Measurements from ENCODE around the gene SUN1.
"Not testable (repeated sequence)": the region's sequence is repeated elsewhere in the genome, so short reads cannot be mapped to it uniquely, and the experiment has no call there.

Gene SUN1

GRCh38 chr7:787332-788240 lies 44.7 kb upstream of the SUN1 start:
- no peak for FAIRE-seq
- no peak for TF ChIP-seq TAF1 (IDR thresholded peaks at IDR 0.05; ENCODE audit: low read depth, low read length)
- TF ChIP-seq POU2F2 (IDR thresholded peaks at IDR 0.05; ENCODE audit: low read depth, low read length) = no peak
- no peak for TF ChIP-seq PAX5 (IDR thresholded peaks at IDR 0.05; ENCODE audit: insufficient read depth, low read length, severe bottlenecking)
- TF ChIP-seq POLR2A (IDR thresholded peaks at IDR 0.05; ENCODE audit: low read depth, low read length) = no peak
- no peak for TF ChIP-seq POLR2AphosphoS5 (IDR thresholded peaks at IDR 0.05; ENCODE audit: low read depth, low read length)
- DNase-seq (ENCODE audit: insufficient read length, low spot score) = no peak

- FAIRE-seq = no peak
- TF ChIP-seq POLR2AphosphoS5 (IDR thresholded peaks at IDR 0.05; ENCODE audit: low read depth, low read length) (no peak), POLR2A (IDR thresholded peaks at IDR 0.05; ENCODE audit: low read depth, low read length) (no peak), TAF1 (IDR thresholded peaks at IDR 0.05; ENCODE audit: low read depth, low read length) (no peak), SPI1 (IDR thresholded peaks at IDR 0.05; ENCODE audit: low read depth, low read length) (no peak), POU2F2 (IDR thresholded peaks at IDR 0.05; ENCODE audit: low read depth, low read length) (no peak), PAX5 (IDR thresholded peaks at IDR 0.05; ENCODE audit: insufficient read depth, low read length, severe bottlenecking) (no peak)
- no peak for DNase-seq (ENCODE audit: insufficient read length, low spot score)
Observed at GRCh38 chr7:791519-791918, 40.8 kb upstream of the SUN1 start.

- no peak for DNase-seq (ENCODE audit: insufficient read length, low spot score)
- TF ChIP-seq POU2F2 (IDR thresholded peaks at IDR 0.05; ENCODE audit: low read depth, low read length) = no peak
- TF ChIP-seq TAF1 (IDR thresholded peaks at IDR 0.05; ENCODE audit: low read depth, low read length) = no peak
- no peak for TF ChIP-seq POLR2A (IDR thresholded peaks at IDR 0.05; ENCODE audit: low read depth, low read length)
- no peak for TF ChIP-seq POLR2AphosphoS5 (IDR thresholded peaks at IDR 0.05; ENCODE audit: low read depth, low read length)
- TF ChIP-seq PAX5 (IDR thresholded peaks at IDR 0.05; ENCODE audit: insufficient read depth, low read length, severe bottlenecking) = no peak
- no peak for TF ChIP-seq SPI1 (IDR thresholded peaks at IDR 0.05; ENCODE audit: low read depth, low read length)
- no peak for FAIRE-seq
Observed at GRCh38 chr7:794207-794606, 38.1 kb upstream of the SUN1 start.

GRCh38 chr7:794671-795329 lies 37.5 kb upstream of the SUN1 start:
- FAIRE-seq (no peak), DNase-seq (ENCODE audit: insufficient read length, low spot score) (no peak)
- TF ChIP-seq PAX5 (IDR thresholded peaks at IDR 0.05; ENCODE audit: insufficient read depth, low read length, severe bottlenecking) (no peak), TAF1 (IDR thresholded peaks at IDR 0.05; ENCODE audit: low read depth, low read length) (no peak), POLR2AphosphoS5 (IDR thresholded peaks at IDR 0.05; ENCODE audit: low read depth, low read length) (no peak), SPI1 (IDR thresholded peaks at IDR 0.05; ENCODE audit: low read depth, low read length) (no peak), POLR2A (IDR thresholded peaks at IDR 0.05; ENCODE audit: low read depth, low read length) (no peak), POU2F2 (IDR thresholded peaks at IDR 0.05; ENCODE audit: low read depth, low read length) (no peak)

GRCh38 chr7:796434-797169 lies 35.7 kb upstream of the SUN1 start:
- FAIRE-seq = not testable (repeated sequence)

GRCh38 chr7:798921-799470 lies 33.3 kb upstream of the SUN1 start:
- TF ChIP-seq POLR2AphosphoS5 (IDR thresholded peaks at IDR 0.05; ENCODE audit: low read depth, low read length) = no peak
- no peak for TF ChIP-seq PAX5 (IDR thresholded peaks at IDR 0.05; ENCODE audit: insufficient read depth, low read length, severe bottlenecking)
- TF ChIP-seq TAF1 (IDR thresholded peaks at IDR 0.05; ENCODE audit: low read depth, low read length) = no peak
- no peak for TF ChIP-seq POU2F2 (IDR thresholded peaks at IDR 0.05; ENCODE audit: low read depth, low read length)
- no peak for TF ChIP-seq POLR2A (IDR thresholded peaks at IDR 0.05; ENCODE audit: low read depth, low read length)
- TF ChIP-seq SPI1 (IDR thresholded peaks at IDR 0.05; ENCODE audit: low read depth, low read length) = no peak
- DNase-seq (ENCODE audit: insufficient read length, low spot score) (no peak), FAIRE-seq (no peak)

More at GRCh38 chr7:796434-797169, 35.7 kb upstream of the SUN1 start:
- DNase-seq (ENCODE audit: insufficient read length, low spot score) = not testable (repeated sequence)

GRCh38 chr7:800692-801091 lies 31.6 kb upstream of the SUN1 start:
- no peak for DNase-seq (ENCODE audit: insufficient read length, low spot score)
- no peak for FAIRE-seq
- TF ChIP-seq TAF1 (IDR thresholded peaks at IDR 0.05; ENCODE audit: low read depth, low read length) (no peak), POU2F2 (IDR thresholded peaks at IDR 0.05; ENCODE audit: low read depth, low read length) (no peak), SPI1 (IDR thresholded peaks at IDR 0.05; ENCODE audit: low read depth, low read length) (no peak), POLR2AphosphoS5 (IDR thresholded peaks at IDR 0.05; ENCODE audit: low read depth, low read length) (no peak), POLR2A (IDR thresholded peaks at IDR 0.05; ENCODE audit: low read depth, low read length) (no peak), PAX5 (IDR thresholded peaks at IDR 0.05; ENCODE audit: insufficient read depth, low read length, severe bottlenecking) (no peak)

- FAIRE-seq; DNase-seq (ENCODE audit: insufficient read length, low spot score): not testable (repeated sequence)
Observed at GRCh38 chr7:801351-801750, 30.9 kb upstream of the SUN1 start.

GRCh38 chr7:801940-802381 lies 30.3 kb upstream of the SUN1 start:
- TF ChIP-seq POLR2AphosphoS5 (IDR thresholded peaks at IDR 0.05; ENCODE audit: low read depth, low read length) (no peak), TAF1 (IDR thresholded peaks at IDR 0.05; ENCODE audit: low read depth, low read length) (no peak), PAX5 (IDR thresholded peaks at IDR 0.05; ENCODE audit: insufficient read depth, low read length, severe bottlenecking) (no peak), POU2F2 (IDR thresholded peaks at IDR 0.05; ENCODE audit: low read depth, low read length) (no peak), SPI1 (IDR thresholded peaks at IDR 0.05; ENCODE audit: low read depth, low read length) (no peak), POLR2A (IDR thresholded peaks at IDR 0.05; ENCODE audit: low read depth, low read length) (no peak)
- DNase-seq (ENCODE audit: insufficient read length, low spot score) = no peak
- FAIRE-seq = no peak
